Osteocyte (in vitro differentiated cells): ENCODE data around the gene DOCK1. TPM values are rescaled to one million over a fixed set of nuclear protein-coding genes. Genes with fewer than 3 reads are reported as not detected.

Source experiments
- DNase-seq: peaks from one replicate; pipeline ENCODE4 v3.0.0; 2021; ENCODE audit warnings: mixed read lengths; ENCODE audit not compliant: unreplicated experiment; ENCODE audit errors: extremely low spot score
- H3K27ac Mint-ChIP-seq: one replicate; pipeline ENCODE4 v1.8.0; 2021; ENCODE audit warnings: mild to moderate bottlenecking, mixed read lengths; ENCODE audit not compliant: unreplicated experiment
- H3K27me3 Mint-ChIP-seq: one replicate; pipeline ENCODE4 v1.8.0; 2021; ENCODE audit warnings: mixed read lengths; ENCODE audit not compliant: unreplicated experiment
- H3K36me3 Mint-ChIP-seq: one replicate; pipeline ENCODE4 v1.8.0; 2021; ENCODE audit warnings: mixed read lengths; ENCODE audit not compliant: unreplicated experiment
- H3K4me1 Mint-ChIP-seq: one replicate; pipeline ENCODE4 v1.8.0; 2021; ENCODE audit warnings: mixed read lengths; ENCODE audit not compliant: unreplicated experiment
- H3K4me3 Mint-ChIP-seq: one replicate; pipeline ENCODE4 v1.8.0; 2021; ENCODE audit warnings: mild to moderate bottlenecking, moderate library complexity, mixed read lengths; ENCODE audit not compliant: unreplicated experiment
- H3K9me3 Mint-ChIP-seq: one replicate; pipeline ENCODE4 v1.8.0; 2021; ENCODE audit warnings: mixed read lengths; ENCODE audit not compliant: unreplicated experiment
- total RNA-seq: library from RNA; stranded (reverse); gene quantifications from 2 replicates; pipeline ENCODE4 v1.2.1, GENCODE V29; 2021
- TF ChIP-seq, protein P1 (sequence below): fragments of 200-600 bp; sonication (generic); IDR thresholded peaks from 2 replicates; pipeline ENCODE4 v1.5.0; 2021; ENCODE audit warnings: antibody characterized with exemption, mild to moderate bottlenecking, moderate library complexity

DOCK1 gene
- total RNA-seq, 1 donor from 2014 or later, result 66.3 TPM

DNA sequence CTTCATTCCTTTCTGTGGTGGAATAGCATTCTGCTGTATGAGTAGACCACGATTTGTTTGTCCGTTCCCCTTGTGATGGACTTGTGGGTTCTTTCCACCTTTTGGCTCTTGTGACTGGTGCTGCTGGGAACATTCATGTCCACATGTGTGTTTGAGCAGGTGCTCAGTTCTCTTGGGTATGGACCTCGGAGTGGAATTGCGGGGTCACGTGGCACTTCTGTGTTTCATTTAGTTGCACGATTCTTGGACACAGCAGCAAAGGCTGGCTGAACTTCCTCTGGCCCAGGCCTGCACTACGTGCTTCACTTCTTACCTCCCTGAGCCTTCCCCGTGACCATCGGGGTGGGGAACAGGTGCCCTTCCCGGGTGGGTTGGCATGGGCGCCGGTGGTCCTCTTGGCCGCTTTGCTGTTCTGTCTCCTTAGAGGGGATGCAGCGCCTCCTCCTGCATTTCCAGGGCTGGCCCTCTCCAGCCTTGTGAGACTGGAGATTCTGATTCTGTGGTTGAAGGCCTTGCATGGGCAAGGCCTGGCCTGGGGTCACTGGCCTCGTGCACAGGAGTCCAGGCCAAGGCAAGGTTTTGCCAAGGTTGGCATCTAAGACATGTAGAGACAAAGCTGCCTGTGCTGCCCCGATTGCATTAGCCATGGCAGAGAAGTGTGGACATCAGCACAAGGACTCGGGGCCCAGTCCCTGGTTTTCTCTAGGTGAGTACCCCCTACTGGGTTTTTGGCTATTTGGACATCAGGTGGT is 25.1 kb downstream of the DOCK1 start:
- Mint-ChIP-seq H3K36me3 (peaks cover 15% of the 10 kb centered on the region), H3K4me3 (no peak overlapping the region), H3K27ac (peak overlapping the region; percentile 88), H3K27me3 (no peaks in the 10 kb centered on the region), H3K4me1 (peaks cover 50% of the 10 kb centered on the region), H3K9me3 (no peaks in the 10 kb centered on the region)
- no peak for DNase-seq
- TF ChIP-seq, protein P1, sequence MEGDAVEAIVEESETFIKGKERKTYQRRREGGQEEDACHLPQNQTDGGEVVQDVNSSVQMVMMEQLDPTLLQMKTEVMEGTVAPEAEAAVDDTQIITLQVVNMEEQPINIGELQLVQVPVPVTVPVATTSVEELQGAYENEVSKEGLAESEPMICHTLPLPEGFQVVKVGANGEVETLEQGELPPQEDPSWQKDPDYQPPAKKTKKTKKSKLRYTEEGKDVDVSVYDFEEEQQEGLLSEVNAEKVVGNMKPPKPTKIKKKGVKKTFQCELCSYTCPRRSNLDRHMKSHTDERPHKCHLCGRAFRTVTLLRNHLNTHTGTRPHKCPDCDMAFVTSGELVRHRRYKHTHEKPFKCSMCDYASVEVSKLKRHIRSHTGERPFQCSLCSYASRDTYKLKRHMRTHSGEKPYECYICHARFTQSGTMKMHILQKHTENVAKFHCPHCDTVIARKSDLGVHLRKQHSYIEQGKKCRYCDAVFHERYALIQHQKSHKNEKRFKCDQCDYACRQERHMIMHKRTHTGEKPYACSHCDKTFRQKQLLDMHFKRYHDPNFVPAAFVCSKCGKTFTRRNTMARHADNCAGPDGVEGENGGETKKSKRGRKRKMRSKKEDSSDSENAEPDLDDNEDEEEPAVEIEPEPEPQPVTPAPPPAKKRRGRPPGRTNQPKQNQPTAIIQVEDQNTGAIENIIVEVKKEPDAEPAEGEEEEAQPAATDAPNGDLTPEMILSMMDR, result no peak

DNA sequence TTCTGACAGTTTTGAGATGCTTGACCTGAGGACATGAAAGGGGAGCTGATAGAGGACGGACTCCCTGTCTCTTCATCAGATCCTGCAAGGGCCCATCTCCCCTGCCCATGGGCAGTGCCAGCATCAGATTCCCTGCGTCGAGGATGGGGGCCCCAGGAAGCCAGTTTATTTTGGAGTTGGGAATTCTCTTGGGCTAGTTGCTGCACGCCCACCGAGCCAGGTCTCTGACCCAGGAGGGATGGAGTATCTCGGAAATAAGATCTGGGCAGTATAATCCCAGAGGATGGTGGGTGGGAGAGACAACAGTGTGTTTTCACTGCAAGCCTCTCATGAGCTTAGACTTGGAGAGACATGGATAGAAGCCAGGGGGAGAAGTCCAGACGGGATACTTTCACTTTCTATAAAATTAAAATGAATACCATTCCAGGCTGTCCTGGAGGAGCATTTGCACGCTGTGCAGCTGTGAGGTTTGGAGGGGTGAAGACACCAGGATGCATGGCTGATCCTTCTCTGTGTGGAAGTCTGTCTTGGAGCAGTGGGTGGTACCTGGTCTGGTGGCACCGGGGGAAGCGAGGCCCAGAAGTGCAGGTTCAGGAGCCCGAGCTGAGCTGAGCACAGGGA is 25.8 kb downstream of the DOCK1 start:
- Mint-ChIP-seq H3K4me1 (peaks cover 54% of the 10 kb centered on the region), H3K9me3 (no peaks in the 10 kb centered on the region), H3K4me3 (peak overlapping the region; percentile 49), H3K27me3 (no peaks in the 10 kb centered on the region), H3K36me3 (peaks cover 15% of the 10 kb centered on the region), H3K27ac (peak overlapping the region; percentile 88)
- DNase-seq, result no peak
- TF ChIP-seq, protein P1, result peak; percentile 32

DNA sequence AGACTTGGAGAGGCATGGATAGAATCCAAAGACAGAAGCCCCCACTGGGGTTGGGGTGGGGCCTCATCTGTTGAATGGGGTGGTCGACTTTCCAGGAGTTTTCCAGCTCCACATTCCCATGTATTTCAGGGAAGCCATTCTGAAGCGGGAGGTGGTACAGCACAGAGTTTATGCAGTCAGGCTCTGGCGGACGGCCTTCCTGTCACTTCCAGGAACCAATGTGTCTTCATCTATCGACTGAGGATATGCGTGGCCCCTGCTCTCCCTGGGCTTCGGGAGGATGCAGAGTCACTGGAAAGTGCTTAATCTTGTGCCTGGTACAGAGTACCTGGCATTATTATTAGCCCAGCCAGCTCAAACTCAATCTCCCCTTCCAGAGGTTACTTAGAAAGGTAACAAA is 26.3 kb downstream of the DOCK1 start:
- TF ChIP-seq, protein P1, result no peak
- Mint-ChIP-seq H3K9me3 (no peaks in the 10 kb centered on the region), H3K36me3 (peaks cover 15% of the 10 kb centered on the region), H3K4me3 (no peak overlapping the region), H3K27ac (peak overlapping the region; percentile 88), H3K27me3 (no peaks in the 10 kb centered on the region), H3K4me1 (peaks cover 51% of the 10 kb centered on the region)
- no peak for DNase-seq

DNA sequence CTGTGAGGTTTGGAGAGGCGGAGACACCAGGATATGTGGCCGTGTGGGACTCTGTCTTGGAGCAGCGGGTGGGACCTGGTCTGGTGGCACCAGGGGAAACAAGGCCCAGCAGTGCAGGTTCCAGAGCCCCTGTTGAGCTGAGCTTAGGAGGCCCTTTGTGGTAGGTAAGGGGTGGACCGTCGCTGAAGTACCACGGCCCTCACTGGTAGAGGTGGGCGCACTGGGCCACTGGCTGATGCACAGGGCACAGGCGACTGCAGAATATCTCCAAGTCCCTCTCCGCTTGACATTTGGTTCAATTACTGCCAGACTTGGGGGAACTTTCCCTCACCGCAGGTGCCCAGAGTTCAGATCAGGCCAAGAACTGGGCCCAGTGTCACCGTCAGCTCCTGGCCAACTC is 27.3 kb downstream of the DOCK1 start:
- no peaks in the 10 kb centered on the region for H3K27me3 Mint-ChIP-seq
- H3K4me3 Mint-ChIP-seq, result no peak overlapping the region
- peak overlapping the region; percentile 56 for H3K27ac Mint-ChIP-seq
- TF ChIP-seq, protein P1, result no peak
- H3K36me3 Mint-ChIP-seq, result peaks cover 8% of the 10 kb centered on the region
- peaks cover 51% of the 10 kb centered on the region for H3K4me1 Mint-ChIP-seq
- H3K9me3 Mint-ChIP-seq, result peaks cover 3% of the 10 kb centered on the region
- DNase-seq, result no peak

DNA sequence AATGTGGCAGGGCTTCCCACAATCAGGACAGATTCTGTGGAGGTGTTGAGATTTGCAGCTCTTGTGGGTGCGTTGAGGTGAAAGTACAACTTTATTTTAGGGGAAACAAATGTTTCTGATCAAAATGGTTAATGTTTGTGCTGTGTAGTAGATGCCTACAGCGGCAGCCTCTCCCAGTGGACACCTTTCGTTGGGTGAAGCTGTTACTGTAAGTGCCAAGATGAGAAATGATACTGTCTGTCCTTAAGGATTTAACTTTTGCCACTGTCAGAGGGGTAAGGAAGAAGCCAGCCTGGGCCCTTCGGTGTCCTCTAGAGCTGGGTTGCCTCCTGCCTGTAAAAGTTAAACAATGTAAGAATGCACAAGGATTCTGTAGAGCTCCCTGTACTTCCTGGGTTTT is 27.9 kb downstream of the DOCK1 start:
- Mint-ChIP-seq H3K4me3 (peak overlapping the region; percentile 3), H3K4me1 (peaks cover 51% of the 10 kb centered on the region)

More for the DNA sequence above, 27.9 kb downstream of the DOCK1 start:
- peak overlapping the region; percentile 56 for H3K27ac Mint-ChIP-seq
- peaks cover 4% of the 10 kb centered on the region for H3K36me3 Mint-ChIP-seq
- H3K27me3 Mint-ChIP-seq, result no peaks in the 10 kb centered on the region
- DNase-seq, result no peak
- peaks cover 4% of the 10 kb centered on the region for H3K9me3 Mint-ChIP-seq
- TF ChIP-seq, protein P1, result no peak
